ENCODE data around the gene PEX5.

DNA sequence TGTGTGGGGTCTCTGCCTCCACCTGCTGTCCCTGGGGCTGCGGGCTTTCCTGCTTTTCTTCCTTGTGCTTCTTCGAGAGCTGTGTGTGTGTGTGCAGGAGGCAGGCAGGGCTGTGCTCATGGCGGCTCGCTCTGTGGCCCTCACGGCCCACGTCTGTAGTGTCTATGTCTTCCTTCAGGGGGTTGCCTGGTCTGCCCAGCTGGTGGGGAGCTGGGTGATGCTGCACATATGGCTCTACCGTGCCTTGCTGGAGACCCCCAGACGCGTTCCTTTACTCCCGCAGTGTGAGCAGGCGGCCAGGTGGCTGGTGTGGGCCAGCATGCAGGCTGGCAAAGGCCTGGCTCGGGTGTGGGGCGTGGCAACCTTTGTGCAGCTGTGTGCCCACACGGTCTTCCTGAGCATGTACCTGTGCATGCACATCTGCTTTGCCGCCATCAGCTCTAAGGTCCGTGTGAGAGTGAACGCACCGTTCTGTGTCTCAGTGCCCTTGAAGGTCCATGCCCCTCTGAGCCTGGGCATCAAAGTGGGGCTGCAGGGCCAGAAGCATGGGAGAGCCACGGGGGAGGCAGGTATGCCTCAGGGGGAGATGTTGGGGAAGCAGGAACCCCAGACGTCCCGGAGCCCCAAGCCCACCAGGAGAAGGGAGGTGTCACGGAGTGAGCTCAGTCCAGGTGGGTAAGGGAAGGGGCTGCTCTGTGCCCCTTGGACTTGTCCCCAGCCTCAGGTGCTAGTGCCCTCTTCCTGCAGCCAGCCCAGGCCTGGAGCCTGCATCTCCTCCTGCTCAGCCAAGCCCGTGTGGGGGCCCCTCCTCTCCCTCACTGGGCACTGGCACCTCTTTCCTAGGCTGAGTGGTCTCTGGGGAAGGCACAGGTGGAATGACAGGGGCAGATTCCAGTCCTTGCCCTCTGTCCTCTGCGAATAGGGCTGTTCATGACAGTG lies 33.0 kb upstream of the PEX5 start:
- TF ChIP-seq POLR2AphosphoS5 (IDR thresholded peaks at IDR 0.05) (no peak), POLR2A (IDR thresholded peaks at IDR 0.05) (no peak)
- TF ChIP-seq, protein P1, sequence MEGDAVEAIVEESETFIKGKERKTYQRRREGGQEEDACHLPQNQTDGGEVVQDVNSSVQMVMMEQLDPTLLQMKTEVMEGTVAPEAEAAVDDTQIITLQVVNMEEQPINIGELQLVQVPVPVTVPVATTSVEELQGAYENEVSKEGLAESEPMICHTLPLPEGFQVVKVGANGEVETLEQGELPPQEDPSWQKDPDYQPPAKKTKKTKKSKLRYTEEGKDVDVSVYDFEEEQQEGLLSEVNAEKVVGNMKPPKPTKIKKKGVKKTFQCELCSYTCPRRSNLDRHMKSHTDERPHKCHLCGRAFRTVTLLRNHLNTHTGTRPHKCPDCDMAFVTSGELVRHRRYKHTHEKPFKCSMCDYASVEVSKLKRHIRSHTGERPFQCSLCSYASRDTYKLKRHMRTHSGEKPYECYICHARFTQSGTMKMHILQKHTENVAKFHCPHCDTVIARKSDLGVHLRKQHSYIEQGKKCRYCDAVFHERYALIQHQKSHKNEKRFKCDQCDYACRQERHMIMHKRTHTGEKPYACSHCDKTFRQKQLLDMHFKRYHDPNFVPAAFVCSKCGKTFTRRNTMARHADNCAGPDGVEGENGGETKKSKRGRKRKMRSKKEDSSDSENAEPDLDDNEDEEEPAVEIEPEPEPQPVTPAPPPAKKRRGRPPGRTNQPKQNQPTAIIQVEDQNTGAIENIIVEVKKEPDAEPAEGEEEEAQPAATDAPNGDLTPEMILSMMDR (IDR thresholded peaks at IDR 0.05), result no peak

Data from transverse colon (tissue), 4 donors.